RPMI7951 (cell line): ENCODE results near the gene FOXI1. TPM values are rescaled to one million over a fixed set of nuclear protein-coding genes. Genes with fewer than 3 reads are reported as not detected.
"Not testable (repeated sequence)": the region's sequence is repeated elsewhere in the genome, so short reads cannot be mapped to it uniquely, and the experiment has no call there.

Experiments used
- DNase-seq: peaks from one replicate; pipeline ENCODE4 v3.0.0-alpha.2; 2012; ENCODE audit warnings: low read depth
- total RNA-seq: library from RNA; depleted of rRNA; stranded (reverse); fragments of >200 nt; shearing (Covaris generic); gene quantifications from 2 replicates; pipeline ENCODE4 v1.2.3, GENCODE V29; 2014

FOXI1 gene
- total RNA-seq, 1 experiment from 2014 or later = not detected

DNA sequence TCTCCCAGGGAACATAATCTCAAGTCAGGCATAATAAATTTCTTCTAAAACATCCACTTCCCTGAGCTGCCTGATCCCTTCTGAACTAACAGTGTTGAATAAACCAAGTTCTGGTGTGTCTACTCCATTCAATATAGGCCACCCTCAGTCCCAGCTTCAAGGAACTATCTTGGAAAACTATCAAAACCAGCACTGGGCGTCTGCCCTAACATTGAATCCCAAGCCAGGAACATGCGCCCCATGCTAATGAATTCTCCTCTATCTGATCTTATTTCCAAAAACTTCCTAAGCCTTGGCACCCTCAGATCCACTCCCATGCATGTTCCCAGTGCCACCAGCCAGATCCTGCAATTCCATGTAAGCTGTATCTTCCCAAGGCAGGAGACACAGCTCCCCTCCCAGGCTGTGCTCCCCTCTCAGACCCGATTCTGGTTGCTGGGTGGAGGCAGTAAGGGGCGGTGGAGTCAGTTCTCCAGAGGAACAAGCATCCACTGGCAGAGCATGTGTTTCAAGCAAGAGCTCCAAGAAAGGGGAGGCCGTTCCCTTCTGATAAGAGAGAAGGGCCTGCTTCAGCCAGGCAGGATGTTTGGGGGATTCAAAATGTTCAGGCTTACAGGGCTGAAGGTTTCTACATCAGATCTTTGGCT is 13.1 kb upstream of the FOXI1 start:
- DNase-seq = no peak

- not testable (repeated sequence) for DNase-seq
These were observed 11.4 kb upstream of the FOXI1 start for GRCh38 chr5:170094329-170094728.

GRCh38 chr5:170095646-170096045 is 10.1 kb upstream of the FOXI1 start:
- peak; percentile 33 for DNase-seq

DNA sequence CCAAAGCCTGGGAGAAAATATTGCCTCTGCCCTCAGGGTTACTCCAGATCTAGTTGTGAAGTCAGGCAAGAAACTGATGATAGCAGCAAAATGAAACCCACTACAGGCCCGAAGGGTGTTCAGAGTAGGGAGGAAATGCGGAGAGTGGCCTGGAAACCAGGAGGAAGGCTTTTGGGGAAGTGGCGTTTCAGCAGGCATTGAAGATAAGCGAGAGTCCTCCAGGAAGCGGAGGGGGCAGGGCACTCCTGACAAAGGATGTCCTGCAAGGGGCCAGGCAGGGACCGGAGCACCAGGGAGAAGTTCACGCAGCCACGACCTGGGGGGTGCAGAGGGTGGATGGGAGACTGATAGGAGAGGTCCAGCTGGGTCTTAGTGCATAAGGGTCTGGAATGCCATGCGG is 7.8 kb upstream of the FOXI1 start:
- no peak for DNase-seq

- peak; percentile 66 for DNase-seq
These were observed 5.4 kb upstream of the FOXI1 start for GRCh38 chr5:170100066-170100943.

GRCh38 chr5:170103447-170103846 is 2.2 kb upstream of the FOXI1 start:
- DNase-seq = no peak

- no peak for DNase-seq
These were observed 1.4 kb upstream of the FOXI1 start for GRCh38 chr5:170104299-170104698.

DNA sequence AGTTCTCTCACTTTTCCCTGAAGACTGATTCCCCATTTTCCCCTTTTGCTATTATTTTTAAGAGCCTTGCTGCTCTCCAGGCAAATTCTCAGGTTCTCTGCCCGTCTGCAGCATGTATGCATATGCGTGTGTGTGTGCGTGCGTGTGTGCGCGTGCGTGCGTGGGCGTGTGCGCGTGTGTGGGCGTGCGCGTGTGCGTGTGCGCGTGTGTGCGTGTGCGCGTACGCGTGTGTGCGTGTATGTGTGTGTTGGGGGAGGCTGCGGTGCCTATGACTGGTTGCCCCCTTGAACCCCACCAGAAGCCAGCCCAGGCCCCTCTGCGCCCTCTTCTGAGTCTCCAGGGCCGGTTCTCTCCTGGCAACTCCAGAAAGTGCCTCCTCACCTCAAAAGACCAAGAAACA is 987 bp upstream of the FOXI1 start:
- DNase-seq = no peak

DNA sequence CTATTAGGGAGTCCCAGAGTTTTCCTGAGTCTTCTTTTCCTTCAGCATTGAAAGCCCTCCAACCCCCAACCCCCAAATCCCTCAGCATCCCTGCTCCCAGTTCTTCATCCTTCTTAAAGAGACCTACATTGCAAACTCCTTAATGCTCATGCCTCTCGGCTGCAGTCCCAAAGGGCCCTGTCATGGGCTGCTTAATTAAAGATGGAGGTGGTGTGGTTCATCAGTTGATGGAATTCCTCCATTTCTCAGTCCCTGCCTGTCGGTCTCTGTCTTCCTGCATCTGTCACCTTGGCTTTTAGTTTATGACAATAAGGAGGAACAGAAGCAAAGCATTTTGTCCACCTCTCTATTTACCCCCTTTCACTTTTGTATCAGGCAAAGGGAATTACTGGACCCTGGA is 2.0 kb downstream of the FOXI1 start:
- no peak for DNase-seq

DNA sequence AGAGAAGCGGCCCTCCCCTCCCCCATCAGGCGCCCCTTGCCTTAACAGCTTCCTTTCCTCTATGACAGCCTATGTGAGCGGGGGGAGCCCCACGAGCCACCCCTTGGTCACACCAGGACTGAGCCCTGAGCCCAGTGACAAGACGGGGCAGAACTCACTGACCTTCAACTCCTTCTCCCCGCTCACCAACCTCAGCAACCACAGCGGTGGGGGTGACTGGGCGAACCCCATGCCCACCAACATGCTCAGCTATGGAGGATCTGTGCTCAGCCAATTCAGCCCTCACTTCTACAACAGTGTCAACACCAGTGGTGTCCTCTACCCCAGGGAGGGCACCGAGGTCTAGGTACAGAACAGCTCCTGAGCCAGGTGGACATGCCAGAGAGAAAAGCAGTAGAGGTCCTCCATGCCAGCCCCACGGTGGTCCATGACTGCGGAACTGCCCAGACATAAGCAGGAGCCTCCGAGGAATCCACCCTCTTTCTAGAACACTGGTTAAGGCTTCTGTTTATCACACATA is 2.6 kb downstream of the FOXI1 start:
- DNase-seq = no peak

- no peak for DNase-seq
These were observed 3.6 kb downstream of the FOXI1 start for GRCh38 chr5:170109059-170110031.

DNA sequence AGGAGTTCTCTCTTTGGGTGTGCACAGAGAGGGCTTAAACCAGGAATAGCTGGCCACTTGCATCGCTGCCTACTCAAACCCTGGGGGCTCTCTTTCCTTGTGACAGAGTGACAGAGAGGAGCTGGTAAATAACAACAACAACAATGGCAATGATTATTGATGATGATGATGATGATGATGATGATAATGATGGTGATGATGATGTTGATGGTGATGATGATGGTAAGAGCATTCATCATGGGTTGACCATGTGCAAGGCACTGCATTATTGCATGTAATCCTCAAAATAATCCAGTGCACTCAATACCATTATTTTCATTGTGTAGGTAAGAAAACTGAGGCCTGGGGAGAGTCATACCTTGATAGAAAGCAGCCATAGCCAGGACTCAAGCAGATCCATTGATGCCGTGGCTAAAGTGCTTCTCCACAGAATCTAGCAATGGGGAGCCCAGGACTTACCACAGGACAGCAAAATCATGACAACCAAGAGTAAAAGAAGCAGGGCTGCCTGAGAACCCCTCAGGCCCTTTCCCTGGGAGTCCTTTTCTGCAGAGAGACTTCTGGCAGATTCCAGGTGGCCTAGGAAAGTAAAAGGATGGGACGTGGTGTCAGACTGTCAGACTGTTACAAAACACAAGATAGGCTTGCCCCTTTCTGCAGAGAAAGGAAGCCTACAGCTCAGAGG is 4.8 kb downstream of the FOXI1 start:
- DNase-seq = no peak

GRCh38 chr5:170111088-170111785 is 5.5 kb downstream of the FOXI1 start:
- no peak for DNase-seq

- no peak for DNase-seq
These were observed 7.3 kb downstream of the FOXI1 start for GRCh38 chr5:170112876-170113521.

DNA sequence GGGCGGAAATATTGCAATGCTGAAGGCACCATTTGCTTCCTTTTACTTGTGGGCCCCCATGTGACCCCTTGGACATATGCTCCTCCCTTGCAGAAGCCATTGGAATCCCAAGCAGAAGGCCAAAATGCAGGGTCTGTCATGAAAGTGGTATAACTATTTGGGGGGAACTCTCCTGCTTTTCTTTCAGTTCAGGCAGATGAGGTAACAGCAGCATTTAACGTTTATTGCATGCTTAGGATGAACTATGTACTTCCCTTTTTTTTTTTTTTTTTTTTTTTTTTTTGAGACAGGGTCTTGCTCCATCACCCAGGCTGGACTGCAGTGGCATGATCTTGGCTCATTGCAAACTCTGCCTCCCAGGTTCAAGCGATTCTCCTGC is 7.8 kb downstream of the FOXI1 start:
- no peak for DNase-seq

GRCh38 chr5:170114271-170114670 is 8.6 kb downstream of the FOXI1 start:
- DNase-seq = no peak

GRCh38 chr5:170115925-170116324 is 10.2 kb downstream of the FOXI1 start:
- no peak for DNase-seq

- no peak for DNase-seq
These were observed 12.0 kb downstream of the FOXI1 start for GRCh38 chr5:170117736-170118135.

GRCh38 chr5:170120576-170120975 is 14.9 kb downstream of the FOXI1 start:
- DNase-seq = peak; percentile 59

DNA sequence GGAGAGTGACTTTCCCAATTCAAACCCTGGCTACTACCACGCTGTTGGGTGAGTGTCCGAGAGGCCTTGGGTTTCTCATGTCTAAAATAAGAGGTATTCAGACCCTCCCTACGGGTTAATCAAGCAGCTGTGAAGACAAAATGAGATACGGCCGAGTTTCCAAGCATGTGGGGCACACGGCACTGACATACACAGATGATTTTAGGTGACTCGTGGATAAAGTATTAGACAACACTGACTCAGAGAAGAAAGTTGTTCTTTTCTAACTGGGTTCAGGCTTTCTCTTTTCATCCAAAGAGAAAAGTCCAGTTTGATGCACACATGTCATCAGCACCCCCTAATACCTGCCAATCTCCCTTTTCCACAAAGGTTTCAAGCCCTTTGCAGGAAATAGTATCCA is 15.6 kb downstream of the FOXI1 start:
- DNase-seq = no peak
